B cell (primary cell): Measurements from ENCODE around the gene LRP5. TPM values are rescaled to one million over a fixed set of nuclear protein-coding genes. Genes with fewer than 3 reads are reported as not detected.

Experiments used
- ATAC-seq: fragments of 200-7000 bp; cut with Tn5 transposase; one replicate; pipeline ENCODE4 v1.10.0; 2021; ENCODE audit warnings: low read depth, mild to moderate bottlenecking, moderate number of reproducible peaks, moderate library complexity
- CTCF ChIA-PET: fragments of 350-600 bp; sonication (Branson Sonifier 250); formaldehyde crosslinking; loops from one replicate; lab custom pipeline; 2021; ENCODE audit warnings: antibody characterized with exemption, inconsistent platforms; lab: Charles Lee
- POLR2A ChIA-PET: fragments of 350-600 bp; sonication (Branson Sonifier 250); formaldehyde crosslinking; loops from one replicate; lab custom pipeline; 2021; ENCODE audit warnings: antibody characterized with exemption; lab: Charles Lee
- DNase-seq: peaks from one replicate; pipeline ENCODE4 v3.0.0; 2013
- H2AFZ ChIP-seq: 2 replicates; pipeline ENCODE4 v1.6.1; 2012; ENCODE audit warnings: mild to moderate bottlenecking, low read depth, low read length; ENCODE audit not compliant: insufficient read depth, poor library complexity, severe bottlenecking
- H3K27ac ChIP-seq, 2 donors: 1 replicate in 1 of 2; 2 replicates in 1 of 2; pipeline ENCODE4 v1.5.1; 2012 to 2013; ENCODE audit warnings: low read length in 2 of 2, mild to moderate bottlenecking in 2 of 2, moderate library complexity in 1 of 2
- H3K27me3 ChIP-seq, 4 experiments: fragments of 200-600 bp in 1 of 4; sonication (generic) in 1 of 4; replicated peaks in 1 of 4; 1 replicate in 2 of 4; 2 replicates in 2 of 4; pipeline versions ENCODE4 v1.6.1 to v1.7.0; 2013 to 2016; ENCODE audit warnings: low read length in 3 of 4, mild to moderate bottlenecking in 2 of 4, mixed read lengths in 1 of 4, moderate library complexity in 1 of 4; ENCODE audit not compliant: insufficient read depth in 4 of 4, control insufficient read depth in 3 of 4; ENCODE audit errors: control extremely low read depth in 1 of 4
- H3K36me3 ChIP-seq, 2 experiments: replicated peaks in 1 of 2; 1 replicate in 1 of 2; 2 replicates in 1 of 2; pipeline versions ENCODE4 v1.6.1 to v1.7.1; 2013; ENCODE audit warnings: low read length in 1 of 2; ENCODE audit not compliant: insufficient read depth in 2 of 2, control insufficient read depth in 1 of 2; ENCODE audit errors: control extremely low read depth in 1 of 2, extremely low read depth in 1 of 2
- H3K4me1 ChIP-seq, 2 donors: fragments of 200-600 bp in 1 of 2; sonication (generic) in 1 of 2; 1 replicate in 1 of 2; 2 replicates in 1 of 2; pipeline versions ENCODE4 v1.5.1 to v1.6.1; 2013 to 2017; ENCODE audit warnings: low read length in 2 of 2; ENCODE audit not compliant: control insufficient read depth in 2 of 2, insufficient read depth in 2 of 2
- H3K4me2 ChIP-seq: replicated peaks from 2 replicates; pipeline ENCODE3; 2012; ENCODE audit warnings: mild to moderate bottlenecking, low read depth, low read length; ENCODE audit not compliant: poor library complexity, severe bottlenecking
- H3K4me3 ChIP-seq, 5 experiments: fragments of 200-600 bp in 1 of 5; sonication (generic) in 1 of 5; 1 replicate in 3 of 5; 2 replicates in 2 of 5; pipeline versions ENCODE4 v1.5.1 to v1.7.0; 2011 to 2016; ENCODE audit warnings: low read length in 4 of 5, mild to moderate bottlenecking in 4 of 5, low read depth in 2 of 5, control low read depth in 1 of 5, moderate library complexity in 1 of 5; ENCODE audit not compliant: insufficient read depth in 1 of 5; ENCODE audit errors: control extremely low read depth in 1 of 5, extremely low read depth in 1 of 5
- H3K79me2 ChIP-seq: fragments of 200-600 bp; sonication (generic); one replicate; pipeline ENCODE4 v1.6.0; 2016; ENCODE audit warnings: low read length; ENCODE audit not compliant: control insufficient read depth, insufficient read depth
- H3K9ac ChIP-seq: fragments of 200-600 bp; sonication (generic); 2 replicates; pipeline ENCODE4 v1.6.1; 2017; ENCODE audit warnings: mild to moderate bottlenecking, low read length, moderate library complexity
- H3K9me3 ChIP-seq, 3 donors: one replicate each; pipeline versions ENCODE4 v1.6.1 to v1.7.1; 2013; ENCODE audit warnings: low read length in 2 of 3; ENCODE audit not compliant: control insufficient read depth in 2 of 3, insufficient read depth in 1 of 3; ENCODE audit errors: control extremely low read depth in 1 of 3
- H4K20me1 ChIP-seq: 2 replicates; pipeline ENCODE4 v1.6.0; 2012; ENCODE audit warnings: mild to moderate bottlenecking, low read length; ENCODE audit not compliant: insufficient read depth, control insufficient read depth, poor library complexity, severe bottlenecking
- H3K27ac Mint-ChIP-seq: one replicate; pipeline ENCODE4 v1.8.0; 2021; ENCODE audit warnings: mixed read lengths
- H3K27me3 Mint-ChIP-seq: one replicate; pipeline ENCODE4 v1.8.0; 2021; ENCODE audit warnings: mixed read lengths
- H3K4me1 Mint-ChIP-seq: one replicate; pipeline ENCODE4 v1.8.0; 2021; ENCODE audit warnings: mixed read lengths
- H3K4me3 Mint-ChIP-seq: one replicate; pipeline ENCODE4 v1.8.0; 2021; ENCODE audit warnings: mixed read lengths
- H3K9me3 Mint-ChIP-seq: one replicate; pipeline ENCODE4 v1.8.0; 2022; ENCODE audit warnings: mixed read lengths; ENCODE audit not compliant: insufficient read depth
- CTCF ChIP-seq: fragments of 200-600 bp; IDR thresholded peaks from one replicate; pipeline ENCODE4 v1.8.0; 2022; ENCODE audit warnings: antibody characterized with exemption, mild to moderate bottlenecking
- EZH2 ChIP-seq: IDR thresholded peaks from 2 replicates; pipeline ENCODE4 v1.6.1; 2012; ENCODE audit warnings: borderline replicate concordance, low read depth, mild to moderate bottlenecking, moderate library complexity, low read length; ENCODE audit not compliant: insufficient read depth, poor library complexity, severe bottlenecking
- WGBS: methylation state at CpG from one replicate; pipeline ENCODE4 v1.1.5; 2013; ENCODE audit warnings: missing lambda C conversion rate; ENCODE audit not compliant: insufficient coverage; 5-methylcytosine and 5-hydroxymethylcytosine counted together
- intact Hi-C: fragments of 100-400 bp; cut with micrococcal nuclease; formaldehyde crosslinking; loops from one replicate; pipeline ENCODE4 v1.10.0; 2022
- polyA plus RNA-seq: library from polyadenylated mRNA; depleted of rRNA; stranded (reverse); fragments of >200 nt; gene quantifications from 2 replicates; pipeline ENCODE4 v1.2.3, GENCODE V29; 2012
- total RNA-seq, 2 donors: library from RNA; stranded (reverse); fragments of 120-200 nt in 1 of 2; gene quantifications; 1 replicate in 1 of 2; 2 replicates in 1 of 2; pipeline versions ENCODE4 v1.2.3 to v1.2.4, GENCODE V29; 2013 to 2022

The LRP5 gene
- total and polyA plus RNA-seq, 2 donors (not counting 1 experiment from before 2014, with no cell fraction given): 2.4 to 13.9 TPM

- H3K4me2 ChIP-seq: peak overlapping the region; percentile 91
- peak overlapping the region; percentile 95 to 96 for H3K27ac ChIP-seq
- no peak for TF ChIP-seq CTCF
- no peak for TF ChIP-seq EZH2
- H3K4me3 Mint-ChIP-seq: peak overlapping the region; percentile 96
- peak; percentile 97 for DNase-seq
- H3K9ac ChIP-seq: peak overlapping the region; percentile 95
- H3K9me3 ChIP-seq: no peaks in the 10 kb centered on the region
- H2AFZ ChIP-seq: peak overlapping the region; percentile 93
- peak overlapping the region; percentile 97 for H3K27ac Mint-ChIP-seq
- ATAC-seq: peak; percentile 90
- peaks cover 37% of the 10 kb centered on the region for H4K20me1 ChIP-seq
- H3K79me2 ChIP-seq: peaks cover 45% of the 10 kb centered on the region
- peaks cover 40% of the 10 kb centered on the region for H3K4me1 Mint-ChIP-seq
- peaks cover 0 to under 1% of the 10 kb centered on the region in 2 experiments for H3K36me3 ChIP-seq
- H3K4me1 ChIP-seq: peaks cover 29 to 31% of the 10 kb centered on the region in 2 donors
- H3K27me3 ChIP-seq: no peaks in the 10 kb centered on the region
- H3K4me3 ChIP-seq: peak overlapping the region; percentile 82 to 96 (median 90)
- H3K27me3 Mint-ChIP-seq: no peaks in the 10 kb centered on the region
- intact Hi-C loops: loop anchor here (1.0 to 10.0 kb wide), 6 partner anchors 78 to 585 kb away; partner anchors contain the start of genes CHKA, NDUFS8, TCIRG1 and TPCN2
- 8% methylated on average over 56 of the region's 56 CpGs for WGBS
- CTCF ChIA-PET: interaction anchor here (1.7 kb wide), 1 partner anchor 13 kb away, joined by 5 read pairs; no protein-coding TSS in a partner anchor
- POLR2A ChIA-PET: interaction anchor here (0.6 to 1.4 kb wide), 7 partner anchors 54 to 589 kb away, joined by 3 to 7 read pairs (median 3); partner anchors contain the start of genes C11orf24 and TPCN2
- H3K9me3 Mint-ChIP-seq: no peaks in the 10 kb centered on the region
These were observed 147.7 kb downstream of the LRP5 start for GRCh38 chr11:68459886-68460740.
